Dermis blood vessel endothelial cell (primary cell): ENCODE data around the gene HMGCLL1. TPM values are rescaled to one million over a fixed set of nuclear protein-coding genes. Genes with fewer than 3 reads are reported as not detected.
A peak's percentile ranks its signal among the peaks of the same experiment; 100 is the strongest.

Experiments
- DNase-seq: peaks from one replicate; pipeline ENCODE4 v3.0.0; 2010
- total RNA-seq: library from RNA; depleted of rRNA; stranded (reverse); fragments of >200 nt; gene quantifications from 2 replicates; pipeline ENCODE4 v1.2.3, GENCODE V29; 2014

The HMGCLL1 gene
- total RNA-seq: not detected in 2 replicates

- no peak for DNase-seq
These were observed at the start of gene HMGCLL1 for GRCh38 chr6:55578537-55579363. HMGCLL1 (minus strand) TSS chr6:55579192; CDS start chr6:55579055, 137 bp downstream.

DNA sequence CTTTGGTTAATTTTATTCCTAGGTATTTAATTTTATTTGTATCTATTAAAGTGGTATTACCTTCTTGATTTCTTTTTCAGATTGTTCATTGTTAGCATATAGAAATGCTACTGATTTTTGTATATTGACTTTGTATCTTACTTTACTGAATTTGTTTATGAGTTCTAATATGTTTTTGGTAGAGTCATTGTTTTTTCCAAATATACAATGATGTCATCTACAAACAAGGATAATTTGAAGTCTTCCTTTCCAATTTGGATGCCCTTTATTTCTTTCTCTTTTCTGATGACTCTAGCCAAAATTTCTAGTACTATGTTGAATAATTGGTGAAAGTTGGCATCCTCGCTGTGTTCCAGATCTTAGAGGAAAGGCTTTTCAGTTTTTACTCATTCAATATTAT lies 43.0 kb upstream of the HMGCLL1 start:
- DNase-seq: no peak

- no peak for DNase-seq
These were observed 42.3 kb upstream of the HMGCLL1 start for GRCh38 chr6:55621244-55621643.

DNA sequence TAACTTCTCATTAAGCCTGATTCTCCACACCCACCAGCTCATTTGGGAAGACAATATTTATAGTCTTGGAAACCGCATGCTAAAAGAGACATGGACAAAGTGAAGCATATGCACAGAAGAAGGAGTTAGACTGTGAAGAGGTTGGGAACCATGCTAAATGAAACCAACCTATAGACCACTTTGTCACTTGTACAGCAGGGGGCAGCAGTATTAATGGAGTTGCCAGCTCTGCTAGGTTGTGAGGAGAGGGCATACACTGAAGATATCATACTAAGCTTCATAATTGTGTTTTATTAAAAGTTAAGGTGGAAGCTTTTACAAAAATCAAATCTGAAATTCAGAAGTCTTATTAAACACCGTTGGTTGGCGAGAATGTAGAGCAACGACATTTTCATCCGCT lies 38.3 kb upstream of the HMGCLL1 start:
- DNase-seq: peak; percentile 63

DNA sequence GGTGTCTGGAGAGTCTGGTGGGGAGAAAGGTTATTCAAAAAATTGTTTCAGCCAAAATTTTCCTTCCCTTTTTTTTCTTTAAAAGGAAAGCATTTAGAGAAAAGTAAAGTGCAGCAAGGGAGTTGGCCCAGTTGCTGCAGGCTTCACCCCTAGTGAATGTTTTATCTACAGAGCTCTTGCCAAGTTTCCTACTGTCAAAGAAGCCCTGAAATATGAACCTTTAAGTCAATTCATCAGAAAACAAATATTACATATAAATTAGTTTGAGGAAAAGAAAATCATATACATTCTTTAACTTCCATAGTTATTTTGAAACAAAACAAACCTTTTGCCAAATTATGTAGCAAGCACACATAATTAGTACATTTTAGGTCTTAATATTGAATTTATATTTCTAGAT lies 25.0 kb upstream of the HMGCLL1 start:
- no peak for DNase-seq

DNA sequence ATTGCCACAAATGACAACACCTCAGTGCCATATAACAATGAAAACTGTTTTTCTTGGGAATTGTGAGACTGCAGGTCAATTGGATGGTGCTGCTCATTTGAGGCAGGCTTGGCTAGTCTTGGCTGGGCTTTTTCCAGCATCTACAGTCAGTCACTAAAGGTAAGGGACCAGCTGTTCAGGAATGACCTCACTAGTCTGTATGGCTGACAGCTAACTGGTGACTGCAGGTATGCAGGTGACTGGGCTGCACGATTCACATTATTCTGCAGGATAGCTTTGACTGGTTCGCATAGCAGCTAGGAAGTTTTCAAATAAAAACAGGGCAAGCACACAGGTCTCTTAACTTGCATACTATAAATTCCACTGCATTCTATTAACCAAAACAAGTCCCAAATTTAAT lies 22.1 kb upstream of the HMGCLL1 start:
- DNase-seq: no peak

GRCh38 chr6:55594442-55594841 lies 15.4 kb upstream of the HMGCLL1 start:
- no peak for DNase-seq

DNA sequence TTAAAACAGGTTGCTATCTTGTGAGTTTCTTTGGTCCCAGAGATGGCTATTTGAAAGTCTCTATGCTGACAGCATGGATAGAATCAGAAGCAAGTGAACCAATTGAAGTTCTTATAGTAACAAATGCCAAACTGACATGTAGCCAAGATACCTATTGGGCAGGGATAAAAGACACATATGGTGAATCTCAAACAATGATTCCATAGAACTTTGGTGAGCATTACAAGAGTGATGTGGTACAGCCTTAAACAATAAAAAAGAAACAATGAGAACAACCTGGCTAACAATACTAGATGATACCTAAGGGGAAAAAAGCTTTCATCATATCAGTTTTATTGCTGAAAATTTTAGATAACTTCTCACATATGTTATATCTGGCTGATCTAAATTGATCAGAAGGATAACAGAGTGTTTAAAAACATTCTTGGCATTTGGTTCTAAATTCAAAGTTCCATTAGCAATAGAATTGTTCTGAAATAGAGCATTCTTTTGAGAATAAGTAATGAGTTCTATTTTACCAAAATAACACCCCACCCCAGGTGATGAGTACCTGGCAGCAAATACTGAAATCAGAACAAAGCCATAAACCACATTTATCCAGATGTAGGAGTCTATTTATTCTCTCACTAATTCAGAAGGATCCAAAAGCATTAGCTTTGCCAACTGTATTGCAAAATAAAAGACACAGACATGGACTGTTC lies 5.8 kb upstream of the HMGCLL1 start:
- no peak for DNase-seq

GRCh38 chr6:55576811-55577210 lies 2.2 kb downstream of the HMGCLL1 start:
- no peak for DNase-seq

DNA sequence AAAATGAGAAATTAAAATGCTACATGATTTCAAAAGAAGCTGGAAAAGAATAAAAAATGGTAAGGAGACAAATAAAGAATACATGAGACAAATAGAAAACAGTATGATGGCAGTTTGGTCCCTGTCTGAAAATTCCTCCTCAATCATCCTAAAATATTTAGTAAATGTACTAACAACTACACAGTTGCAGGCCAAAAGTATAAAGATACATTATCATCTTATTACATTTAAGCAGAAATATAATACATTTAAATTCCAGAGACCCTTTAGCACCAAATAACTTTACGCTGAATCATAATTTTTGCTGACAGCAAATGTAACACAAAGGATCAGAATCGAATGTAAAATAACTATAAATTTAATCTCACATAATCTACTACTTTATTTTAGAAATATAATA lies 4.4 kb downstream of the HMGCLL1 start:
- no peak for DNase-seq

DNA sequence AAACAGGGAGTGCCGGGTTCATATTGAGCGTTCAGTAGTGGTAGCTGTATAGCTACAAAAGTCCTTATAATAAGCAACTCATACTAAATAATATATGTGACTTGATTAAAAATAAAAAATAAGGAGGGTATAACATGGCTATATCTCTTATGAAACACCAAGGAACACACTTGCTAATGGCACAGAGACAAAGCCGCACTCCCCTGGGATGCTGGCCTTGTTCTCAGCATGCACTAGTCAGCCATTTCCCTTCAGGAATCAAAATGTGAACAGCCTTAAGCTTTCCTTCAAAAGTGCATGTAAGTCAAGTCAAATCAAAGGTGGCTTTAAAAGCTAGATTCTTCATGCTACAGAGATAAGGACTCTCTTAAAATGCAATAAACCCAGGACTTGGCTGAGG lies 9.4 kb downstream of the HMGCLL1 start:
- DNase-seq: no peak

DNA sequence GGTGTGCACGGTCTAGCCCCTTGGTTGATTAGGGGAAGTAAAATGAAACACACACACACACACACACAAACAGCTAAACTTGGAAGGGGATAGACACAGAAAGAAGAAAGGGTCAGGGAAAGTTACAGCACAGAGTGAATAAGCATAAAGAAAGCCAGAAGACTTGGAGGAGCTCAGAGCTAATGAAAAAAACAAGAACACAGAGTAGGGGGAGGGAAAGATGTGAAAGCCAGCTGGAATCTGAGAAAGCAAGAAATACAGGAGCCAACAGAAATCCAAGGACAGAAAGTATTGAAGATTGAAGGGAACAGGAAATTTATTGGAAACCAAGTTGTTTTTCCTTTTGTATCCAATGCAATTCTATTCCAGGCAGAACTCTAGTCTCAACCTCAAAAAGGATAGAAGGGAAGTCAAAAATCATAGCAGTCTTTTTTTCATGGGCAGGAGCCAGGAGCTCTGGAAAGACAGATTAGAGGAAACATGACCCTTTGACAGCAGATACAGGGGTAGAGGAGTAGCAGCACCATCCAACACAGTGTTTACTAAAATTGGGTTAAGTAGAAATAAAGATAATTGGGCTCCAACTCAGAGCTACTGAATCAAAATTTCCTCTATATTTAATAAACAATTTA lies 10.1 kb downstream of the HMGCLL1 start:
- no peak for DNase-seq

- DNase-seq: no peak
These were observed 11.4 kb downstream of the HMGCLL1 start for GRCh38 chr6:55567558-55567957.

- DNase-seq: no peak
These were observed 12.8 kb downstream of the HMGCLL1 start for GRCh38 chr6:55566036-55566710.

DNA sequence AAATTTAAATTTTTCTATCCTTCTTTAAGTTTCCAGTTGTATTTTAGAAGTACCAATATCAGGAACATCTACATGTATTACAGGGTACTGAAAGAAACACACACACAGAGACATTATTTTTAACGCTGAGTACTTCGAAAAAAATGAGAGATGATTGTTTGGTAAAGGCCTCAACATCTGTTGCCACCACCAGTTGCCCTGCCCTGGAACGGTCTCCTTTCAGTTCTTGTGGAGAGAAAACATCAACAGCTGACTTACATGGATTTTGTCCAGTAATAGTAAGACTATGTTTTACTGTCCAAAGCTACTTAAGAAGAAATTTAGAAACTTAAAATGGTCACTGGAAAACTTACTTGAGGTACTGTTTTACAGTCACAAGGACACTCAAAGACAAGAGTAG lies 16.7 kb downstream of the HMGCLL1 start:
- no peak for DNase-seq

GRCh38 chr6:55560290-55560885 lies 18.6 kb downstream of the HMGCLL1 start:
- DNase-seq: no peak

DNA sequence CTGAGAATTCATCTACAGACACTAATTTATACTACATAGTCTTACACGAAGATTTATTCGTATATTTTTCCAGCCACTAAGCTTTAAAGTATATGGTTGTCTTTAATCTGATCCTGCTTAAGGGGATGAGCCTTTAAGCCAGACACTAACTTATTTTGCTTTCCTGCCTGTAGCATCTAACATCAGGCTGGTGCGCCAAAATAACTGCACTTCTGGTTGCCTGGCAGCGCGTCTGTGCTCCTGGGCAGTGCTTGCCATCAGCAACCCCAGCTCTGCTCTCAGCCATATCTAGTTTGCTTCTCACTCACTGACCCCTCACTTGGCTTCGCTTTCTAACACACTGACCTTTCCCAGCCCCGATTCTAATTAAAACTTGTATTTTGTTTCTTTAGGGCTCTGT lies 21.8 kb downstream of the HMGCLL1 start:
- no peak for DNase-seq

DNA sequence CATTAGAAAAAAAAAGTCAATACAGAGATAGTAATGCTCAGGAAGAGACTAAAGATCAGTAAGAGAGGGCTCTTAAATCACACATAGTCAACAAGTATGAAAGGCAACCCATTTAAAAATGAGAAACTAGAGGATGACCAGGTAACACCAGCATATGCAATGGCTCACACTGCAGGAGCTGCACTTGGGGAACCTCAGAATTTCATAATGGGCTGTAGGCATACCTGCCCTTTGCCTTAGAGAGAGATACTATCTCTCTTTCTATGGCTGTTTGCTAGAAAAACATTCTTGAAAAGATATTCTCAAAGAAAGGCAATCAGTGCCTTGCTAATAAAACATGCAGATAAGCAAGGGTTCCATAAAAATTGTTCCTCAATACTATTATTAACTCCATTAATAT lies 33.2 kb downstream of the HMGCLL1 start:
- DNase-seq: no peak

GRCh38 chr6:55543633-55544309 lies 35.2 kb downstream of the HMGCLL1 start:
- no peak for DNase-seq

DNA sequence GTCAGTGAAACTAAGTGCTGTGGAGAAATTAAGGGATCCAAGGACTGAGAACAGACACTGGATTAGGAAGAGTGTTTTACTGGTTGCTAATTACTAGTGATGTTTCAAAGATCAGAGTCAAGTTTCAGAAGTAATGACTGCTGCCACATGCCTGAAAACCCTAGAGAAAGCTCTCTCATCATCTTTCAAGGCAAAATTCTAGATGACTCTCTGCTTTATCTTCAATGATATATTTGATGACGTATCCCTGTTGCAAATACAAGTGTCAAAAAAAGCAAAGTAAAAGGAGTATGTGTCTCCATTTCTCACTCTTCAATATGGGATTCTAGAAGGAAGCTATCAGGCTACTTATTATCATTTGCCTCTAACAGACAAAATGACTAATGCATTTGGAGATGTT lies 38.0 kb downstream of the HMGCLL1 start:
- no peak for DNase-seq

- DNase-seq: no peak
These were observed 42.5 kb downstream of the HMGCLL1 start for GRCh38 chr6:55536391-55536956.

DNA sequence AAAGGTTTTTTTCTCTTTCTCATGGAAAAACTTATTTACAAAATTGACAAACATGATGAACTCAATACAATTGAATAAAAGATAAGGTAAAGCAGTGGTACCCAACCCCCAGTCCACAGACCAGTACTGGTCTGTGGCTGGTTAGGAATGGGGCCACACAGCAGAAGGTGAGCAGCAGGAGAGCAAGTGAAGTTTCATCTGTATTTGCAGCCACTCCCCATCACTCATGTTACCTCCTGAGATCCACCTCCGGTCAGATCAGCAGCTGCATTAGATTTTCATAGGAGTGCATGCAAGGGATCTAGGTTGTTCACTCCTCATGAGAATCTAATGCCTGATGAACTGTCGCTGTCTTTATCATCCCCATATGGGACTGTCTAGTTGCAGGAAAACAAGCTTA lies 47.5 kb downstream of the HMGCLL1 start:
- DNase-seq: no peak
